Measurements from ENCODE around the gene NR0B2.

DNA sequence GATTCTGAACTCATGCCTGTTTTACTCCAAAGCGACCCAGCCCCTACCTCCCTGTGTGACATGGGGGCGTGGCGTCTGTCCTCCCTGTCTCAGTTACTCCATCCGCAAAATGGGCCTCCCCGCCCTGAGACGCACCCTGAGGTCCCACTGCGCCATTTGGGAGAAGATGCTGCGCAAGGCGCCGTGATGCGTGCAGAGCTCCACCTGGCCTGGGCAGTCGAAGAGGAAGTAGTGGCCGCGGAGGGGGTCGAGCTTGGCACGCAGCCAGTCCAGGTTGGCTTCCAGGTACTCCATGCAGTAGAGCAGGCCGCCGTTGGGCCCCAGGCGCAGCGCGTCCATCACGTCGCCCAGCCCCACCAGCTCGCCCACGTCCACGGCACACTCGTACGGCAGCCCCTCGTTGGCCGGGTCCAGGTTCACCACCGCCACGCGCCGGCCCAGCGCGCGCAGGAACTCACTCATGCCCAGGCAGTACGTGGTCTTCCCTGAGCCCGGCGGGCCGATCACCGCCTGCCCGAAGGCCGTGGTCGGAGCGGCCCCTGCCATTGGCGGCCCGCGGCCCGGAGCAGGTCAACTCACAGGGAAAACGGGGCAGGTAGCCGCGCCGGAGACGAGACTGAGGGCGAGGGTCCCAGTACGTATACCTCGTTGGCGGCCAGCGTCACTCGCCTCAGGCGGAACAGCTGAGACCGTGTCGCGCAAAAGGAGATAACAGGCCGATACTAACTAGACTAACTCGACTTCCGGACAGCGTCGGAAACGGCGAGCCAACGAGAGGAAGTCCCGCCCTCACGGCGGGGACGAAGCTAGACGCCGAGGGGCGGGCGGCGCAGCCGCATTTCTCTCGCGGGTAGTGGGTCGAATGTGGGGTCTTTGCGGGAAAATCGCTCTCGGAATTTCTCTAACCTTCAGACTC is 24.0 kb downstream of the NR0B2 start, which contains the start of gene GPN2:
- peak; percentile 46 for TF ChIP-seq POLR2A (IDR thresholded peaks at IDR 0.05; ENCODE audit: low read length)
- TF ChIP-seq, protein P1, sequence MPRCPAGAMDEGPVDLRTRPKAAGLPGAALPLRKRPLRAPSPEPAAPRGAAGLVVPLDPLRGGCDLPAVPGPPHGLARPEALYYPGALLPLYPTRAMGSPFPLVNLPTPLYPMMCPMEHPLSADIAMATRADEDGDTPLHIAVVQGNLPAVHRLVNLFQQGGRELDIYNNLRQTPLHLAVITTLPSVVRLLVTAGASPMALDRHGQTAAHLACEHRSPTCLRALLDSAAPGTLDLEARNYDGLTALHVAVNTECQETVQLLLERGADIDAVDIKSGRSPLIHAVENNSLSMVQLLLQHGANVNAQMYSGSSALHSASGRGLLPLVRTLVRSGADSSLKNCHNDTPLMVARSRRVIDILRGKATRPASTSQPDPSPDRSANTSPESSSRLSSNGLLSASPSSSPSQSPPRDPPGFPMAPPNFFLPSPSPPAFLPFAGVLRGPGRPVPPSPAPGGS (IDR thresholded peaks at IDR 0.05): peak; percentile 58; the same call in 1 of the 3 replicates

All from A549 (cell line).